WI38 (cell line): ENCODE measurements around the gene PPP2R5D.

Experiments used
- H3K4me3 ChIP-seq: 2 replicates; pipeline ENCODE4 v1.5.1; 2011; ENCODE audit warnings: low read depth, mild to moderate bottlenecking, control low read depth, low read length
- CTCF ChIP-seq: IDR thresholded peaks from 2 replicates; pipeline ENCODE4 v1.5.1; 2012; ENCODE audit warnings: low read depth, mild to moderate bottlenecking, control low read depth, low read length

Gene PPP2R5D

DNA sequence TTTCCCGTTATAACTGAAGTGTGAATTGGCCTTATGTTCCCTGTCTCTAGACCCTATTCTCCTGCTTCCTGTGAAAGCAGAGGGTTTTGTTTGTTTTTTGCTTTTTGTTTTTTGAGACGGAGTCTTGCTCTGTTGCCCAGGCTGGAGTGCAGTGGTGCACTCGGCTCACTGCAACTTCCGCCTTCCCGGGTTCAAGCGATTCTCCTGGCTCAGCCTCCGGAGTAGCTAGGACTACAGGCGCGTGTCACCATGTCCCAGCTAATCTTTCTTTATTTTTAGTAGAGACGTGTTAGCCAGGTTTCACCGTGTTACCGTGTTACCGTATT is 24.5 kb upstream of the PPP2R5D start:
- H3K4me3 ChIP-seq = no peak overlapping the region

GRCh38 chr6:42960243-42961019 is 23.9 kb upstream of the PPP2R5D start, which contains the start of gene GNMT:
GNMT (plus strand) TSS chr6:42960754; CDS start chr6:42960768, 14 bp downstream.
- peak within 1 kb of the TSS; percentile 44 for H3K4me3 ChIP-seq
- TF ChIP-seq CTCF = no peak

More for the DNA sequence above, 24.5 kb upstream of the PPP2R5D start:
- no peak for TF ChIP-seq CTCF

DNA sequence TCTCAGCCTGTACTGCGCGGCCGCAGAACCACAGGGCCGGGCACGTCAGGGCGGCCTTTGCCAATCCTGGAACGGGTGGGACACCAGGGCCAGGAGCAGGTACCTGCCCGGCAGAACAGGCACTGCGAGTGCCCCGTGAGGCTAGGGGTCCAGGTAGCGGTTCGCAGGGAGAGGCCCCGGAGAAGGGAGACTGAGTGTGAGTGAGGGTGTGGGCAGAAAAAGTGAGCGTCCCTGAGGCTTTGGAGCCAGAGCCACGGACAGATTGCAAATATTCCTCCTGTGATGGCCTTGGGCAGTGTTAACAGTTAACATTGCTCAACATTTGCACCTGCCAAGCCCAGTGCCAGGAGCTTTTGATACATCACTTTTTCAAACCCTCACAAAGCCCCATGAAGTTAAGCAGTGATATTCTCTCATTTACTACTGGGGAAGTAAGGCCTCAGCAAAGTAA is 23.3 kb upstream of the PPP2R5D start:
- no peak overlapping the region for H3K4me3 ChIP-seq
- TF ChIP-seq CTCF = no peak

DNA sequence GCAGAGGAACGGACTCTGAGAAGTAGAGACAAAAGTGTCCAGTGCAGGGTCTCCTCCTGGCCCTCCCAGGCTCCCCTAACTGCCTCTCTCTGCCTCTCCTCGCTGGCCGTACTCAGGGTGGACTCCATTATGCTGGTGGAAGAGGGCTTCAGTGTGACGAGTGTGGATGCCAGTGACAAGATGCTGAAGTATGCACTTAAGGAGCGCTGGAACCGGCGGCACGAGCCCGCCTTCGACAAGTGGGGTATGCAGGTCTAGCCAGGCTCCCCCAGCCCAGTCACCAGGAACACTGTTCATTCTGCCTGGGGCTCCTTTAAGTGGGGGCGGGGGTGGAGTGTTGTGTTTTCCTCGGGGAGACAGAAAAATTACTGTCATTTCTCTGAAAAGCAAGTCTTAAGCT is 22.3 kb upstream of the PPP2R5D start:
- H3K4me3 ChIP-seq = no peak overlapping the region
- TF ChIP-seq CTCF = no peak

- no peak overlapping the region for H3K4me3 ChIP-seq
- no peak for TF ChIP-seq CTCF
Measured at GRCh38 chr6:42962502-42963178, 21.7 kb upstream of the PPP2R5D start.

DNA sequence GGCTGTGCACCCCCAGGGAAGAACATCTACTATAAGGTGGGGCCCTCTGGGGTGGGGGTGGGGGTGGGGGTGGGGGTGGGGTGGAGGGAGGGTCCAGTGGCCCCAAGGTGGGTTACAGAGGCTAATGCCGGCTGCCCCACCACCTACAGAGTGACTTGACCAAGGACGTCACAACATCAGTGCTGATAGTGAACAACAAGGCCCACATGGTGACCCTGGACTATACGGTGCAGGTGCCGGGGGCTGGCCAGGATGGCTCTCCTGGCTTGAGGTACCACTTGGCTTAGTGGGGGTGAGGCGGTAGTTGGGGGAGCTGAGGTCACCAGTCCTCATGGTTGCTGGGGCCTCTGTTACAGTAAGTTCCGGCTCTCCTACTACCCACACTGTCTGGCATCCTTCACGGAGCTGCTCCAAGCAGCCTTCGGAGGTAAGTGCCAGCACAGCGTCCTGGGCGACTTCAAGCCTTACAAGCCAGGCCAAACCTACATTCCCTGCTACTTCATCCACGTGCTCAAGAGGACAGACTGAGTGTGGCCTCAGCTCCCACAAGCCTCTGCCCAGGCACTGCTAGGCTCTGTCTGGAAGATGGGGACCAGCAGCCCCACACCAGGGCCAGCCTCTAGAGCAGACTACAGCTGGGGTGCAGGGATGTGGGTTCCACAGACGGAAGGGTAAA is 21.1 kb upstream of the PPP2R5D start:
- H3K4me3 ChIP-seq = no peak overlapping the region
- TF ChIP-seq CTCF = no peak
